K562 (cell line): ENCODE results near the gene PIKFYVE. TPM values are rescaled to one million over a fixed set of nuclear protein-coding genes. Genes with fewer than 3 reads are reported as not detected.

Experiments used
- ATAC-seq: fragments of 200-7000 bp; cut with Tn5 transposase; 3 replicates; pipeline ENCODE4 v1.9.1; 2020; ENCODE audit warnings: moderate library complexity
- BruUV-seq: library from RNA; stranded (reverse); fragments of 400-500 nt; replicated peaks from 2 replicates; lab custom pipeline; 2021; lab: Mats Ljungman, UMichigan
- CTCF ChIA-PET: fragments of 300-600 bp; formaldehyde crosslinking; extraction: SDS; loops from one replicate; lab custom pipeline; 2021; ENCODE audit warnings: low intra/inter-chr PET ratio; lab: Yijun Ruan, JAX
- POLR2A ChIA-PET: fragments of 300-600, 350-650 bp; sonication (Branson Sonifier 250); formaldehyde crosslinking; extraction: SDS; loops from one replicate; lab custom pipeline; 2021; ENCODE audit warnings: antibody characterized with exemption, inconsistent platforms; lab: Yijun Ruan, JAX
- DNase-seq, 4 experiments: peaks; one replicate each; pipeline versions ENCODE4 v3.0.0 to v3.0.0-alpha.2; 2011 to 2018; ENCODE audit warnings: low spot score in 3 of 4, mixed read lengths in 3 of 4; ENCODE audit errors: extremely low read depth in 1 of 4
- FAIRE-seq: peaks from 2 replicates; lab custom pipeline; 2011; peaks lifted over from hg19 to GRCh38; lab: Jason Lieb, UNC
- H2AFZ ChIP-seq: 2 replicates; pipeline ENCODE4 v1.6.0; 2011; ENCODE audit warnings: low read depth, low read length, control low read depth, inconsistent platforms
- H3K27ac ChIP-seq: fragments of 200-600 bp; 3 replicates; pipeline ENCODE4 v1.8.0; 2011; ENCODE audit warnings: low read depth, mild to moderate bottlenecking, control low read depth, inconsistent platforms, low read length, moderate library complexity, mixed read lengths; ENCODE audit errors: extremely low read depth
- H3K27me3 ChIP-seq, 2 experiments: fragments of 300-600 bp in 1 of 2; 2 replicates in 1 of 2; 3 replicates in 1 of 2; pipeline versions ENCODE4 v1.6.0 to v1.8.0; 2011; ENCODE audit warnings: inconsistent platforms in 2 of 2, low read length in 2 of 2, mild to moderate bottlenecking in 1 of 2, mixed read lengths in 1 of 2, moderate library complexity in 1 of 2; ENCODE audit not compliant: control insufficient read depth in 2 of 2, insufficient read depth in 2 of 2
- H3K36me3 ChIP-seq: fragments of 300-600 bp; 3 replicates; pipeline ENCODE4 v1.8.0; 2011; ENCODE audit warnings: mild to moderate bottlenecking, low read length, inconsistent platforms; ENCODE audit not compliant: control insufficient read depth, insufficient read depth
- H3K4me1 ChIP-seq, 2 experiments: fragments of 200-600 bp in 1 of 2; replicated peaks in 1 of 2; 2 replicates in 1 of 2; 3 replicates in 1 of 2; pipeline versions ENCODE4 v1.5.1 to v1.8.0; 2011; ENCODE audit warnings: inconsistent platforms in 2 of 2, low read length in 2 of 2, mild to moderate bottlenecking in 1 of 2, mixed read lengths in 1 of 2, moderate library complexity in 1 of 2; ENCODE audit not compliant: control insufficient read depth in 2 of 2, insufficient read depth in 2 of 2
- H3K4me2 ChIP-seq: 2 replicates; pipeline ENCODE4 v1.6.1; 2011; ENCODE audit warnings: low read length, control low read depth, inconsistent platforms, mixed read lengths; ENCODE audit not compliant: insufficient read depth
- H3K4me3 ChIP-seq: fragments of 200-600 bp; sonication (generic), shearing (Covaris generic); 2 replicates; pipeline ENCODE4 v1.5.1; 2016; ENCODE audit warnings: control low read depth, inconsistent platforms
- H3K79me2 ChIP-seq: fragments of 200-600 bp; 3 replicates; pipeline ENCODE4 v1.8.0; 2011; ENCODE audit warnings: low read length, inconsistent platforms; ENCODE audit not compliant: control insufficient read depth, insufficient read depth
- H3K9ac ChIP-seq, 2 experiments: 2 replicates each; pipeline versions ENCODE4 v1.6.0 to v1.6.1; 2011; ENCODE audit warnings: low read depth in 2 of 2, low read length in 2 of 2, control low read depth in 1 of 2, inconsistent platforms in 1 of 2, mild to moderate bottlenecking in 1 of 2, mixed read lengths in 1 of 2; ENCODE audit not compliant: insufficient read depth in 1 of 2
- H3K9me1 ChIP-seq: one replicate; pipeline ENCODE4 v1.6.0; 2011; ENCODE audit warnings: inconsistent platforms, mild to moderate bottlenecking, low read length, moderate library complexity; ENCODE audit not compliant: control insufficient read depth, insufficient read depth
- H3K9me3 ChIP-seq: replicated peaks from 2 replicates; pipeline ENCODE4 v1.5.1; 2011; ENCODE audit warnings: low read depth, low read length, inconsistent platforms; ENCODE audit not compliant: control insufficient read depth, insufficient read depth
- H4K20me1 ChIP-seq: replicated peaks from 2 replicates; pipeline ENCODE4 v1.6.1; 2011; ENCODE audit warnings: low read length, inconsistent platforms, mixed read lengths; ENCODE audit not compliant: control insufficient read depth, insufficient read depth
- ASH1L ChIP-seq: fragments of 450-650 bp; IDR thresholded peaks from 2 replicates; pipeline ENCODE4 v1.6.1; 2018; ENCODE audit warnings: borderline replicate concordance, mild to moderate bottlenecking, low read depth; ENCODE audit not compliant: partially characterized antibody
- CBX3 ChIP-seq, 2 experiments: IDR thresholded peaks; 1 replicate in 1 of 2; 2 replicates in 1 of 2; pipeline ENCODE4 v1.6.1; 2012; ENCODE audit warnings: inconsistent platforms in 2 of 2, low read length in 2 of 2, borderline replicate concordance in 1 of 2, control low read depth in 1 of 2
- CHD4 ChIP-seq: fragments of 200-600 bp; sonication (generic); IDR thresholded peaks from 3 replicates; pipeline ENCODE4 v1.6.1; 2012; ENCODE audit warnings: low read depth, mild to moderate bottlenecking, mixed read lengths, low read length, inconsistent platforms; ENCODE audit not compliant: insufficient read depth, insufficient replicate concordance, poor library complexity, severe bottlenecking
- E2F8 ChIP-seq: fragments of 450-650 bp; IDR thresholded peaks from 2 replicates; pipeline ENCODE4 v1.7.1; 2018; ENCODE audit warnings: mild to moderate bottlenecking, low read depth; ENCODE audit not compliant: partially characterized antibody
- HEY1 ChIP-seq: fragments of 250-450 bp; sonication (Bioruptor Pico); IDR thresholded peaks from 2 replicates; pipeline ENCODE4 v1.5.0; 2020; ENCODE audit warnings: mild to moderate bottlenecking, moderate library complexity, borderline replicate concordance
- MCM3 ChIP-seq: fragments of 450-650 bp; IDR thresholded peaks from 2 replicates; pipeline ENCODE4 v1.6.1; 2016
- NFXL1 ChIP-seq: fragments of 450-650 bp; formaldehyde crosslinking; IDR thresholded peaks from 2 replicates; pipeline ENCODE4 v1.4.0; 2021; ENCODE audit warnings: mild to moderate bottlenecking
- TEAD1 ChIP-seq, 2 experiments: fragments of 450-650 bp in 1 of 2; sonication (generic) in 1 of 2; formaldehyde crosslinking; IDR thresholded peaks; 2 replicates each; pipeline versions ENCODE4 v1.4.0 to v1.8.0; 2020 to 2022; ENCODE audit warnings: mild to moderate bottlenecking in 2 of 2, missing genetic modification reagents in 1 of 2
- WGBS: fragments of 100-300 bp; shearing (Covaris generic); methylation state at CpG from one replicate; pipeline ENCODE4 v1.1.6; 2016; ENCODE audit warnings: low coverage, mixed read lengths; ENCODE audit not compliant: insufficient coverage; ENCODE audit errors: missing lambda C conversion rate; 5-methylcytosine and 5-hydroxymethylcytosine counted together
- in situ Hi-C: fragments of 300-500 bp; cut with MboI; formaldehyde crosslinking; loops from 4 replicates; pipeline ENCODE4 v1.15.0; 2018; ENCODE audit warnings: inconsistent platforms, mixed read lengths
- intact Hi-C: fragments of 100-400 bp; cut with micrococcal nuclease; formaldehyde crosslinking; loops from 2 replicates; pipeline ENCODE4 v1.14.2; 2022
- polyA plus RNA-seq, 8 experiments: library from polyadenylated mRNA; depleted of rRNA in 4 of 8; stranded (reverse) in 5 of 8; unstranded in 3 of 8; fragments of >200 nt; fragmentation: Nextera tagmentation in 2 of 8; fragmentation: Illumina TruSeq in 1 of 8; extraction: Ambion mirVana in 2 of 8; extraction: Trizol in 1 of 8; gene quantifications; 2 replicates each; pipeline versions ENCODE4 v1.2.1 to v1.2.3, GENCODE V29; 2011 to 2014; ENCODE audit warnings: inconsistent platforms in 1 of 8, missing spikeins in 1 of 8
- total RNA-seq, 7 experiments: library from RNA; depleted of rRNA in 6 of 7; stranded (reverse); fragments of >200 nt in 6 of 7; fragmentation: Illumina TruSeq in 2 of 7; extraction: Trizol in 2 of 7; gene quantifications; 2 replicates each; pipeline versions ENCODE4 v1.2.1 to v1.2.3, GENCODE V29; 2011 to 2021; ENCODE audit warnings: low replicate concordance in 1 of 7
- TF ChIP-seq, protein P1 (sequence below): sonication (generic); formaldehyde crosslinking; IDR thresholded peaks from 2 replicates; pipeline ENCODE4 v1.8.0; 2022; ENCODE audit warnings: mild to moderate bottlenecking, missing genetic modification reagents
- TF ChIP-seq, protein P2 (sequence below): sonication (generic); formaldehyde crosslinking; IDR thresholded peaks from 2 replicates; pipeline ENCODE4 v1.8.1; 2023; ENCODE audit warnings: missing genetic modification reagents, mild to moderate bottlenecking, borderline replicate concordance

Gene PIKFYVE
- total and polyA plus RNA-seq, 9 of the 15 experiments (the other 6 are each of a cell fraction or from before 2014, with no cell fraction given), result 3.6 to 25.6 (median 16.7) TPM

DNA sequence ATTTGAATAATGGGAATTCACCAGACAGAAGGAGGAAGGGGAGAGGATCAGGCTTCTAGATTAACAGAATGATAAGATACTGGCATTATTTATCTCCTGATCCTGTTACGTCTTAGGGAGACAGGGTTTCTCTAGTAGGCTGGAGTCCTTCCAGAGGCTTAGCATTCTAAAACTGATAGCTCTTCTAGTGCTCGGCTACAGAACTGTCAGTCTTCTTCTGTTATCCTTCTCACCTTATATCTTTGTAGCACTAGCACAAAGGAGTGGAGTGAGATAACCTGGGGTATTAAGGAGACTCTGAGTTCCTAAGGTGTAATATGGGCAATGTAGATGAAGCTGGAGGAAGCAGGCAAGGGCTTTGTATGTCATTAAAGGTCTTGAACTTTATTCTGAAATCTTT, 52.1 kb downstream of the PIKFYVE start (continued):
- TF ChIP-seq HEY1 (CRISPR knock-in tag) (no peak), CHD4 (no peak), TEAD1 (CRISPR knock-in tag; IDR thresholded peaks at IDR 0.05) (no peak), CBX3 (IDR thresholded peaks at IDR 0.05; ENCODE audit: borderline replicate concordance in 1 of 2, low read length in 2 of 2) (no peak)

DNA sequence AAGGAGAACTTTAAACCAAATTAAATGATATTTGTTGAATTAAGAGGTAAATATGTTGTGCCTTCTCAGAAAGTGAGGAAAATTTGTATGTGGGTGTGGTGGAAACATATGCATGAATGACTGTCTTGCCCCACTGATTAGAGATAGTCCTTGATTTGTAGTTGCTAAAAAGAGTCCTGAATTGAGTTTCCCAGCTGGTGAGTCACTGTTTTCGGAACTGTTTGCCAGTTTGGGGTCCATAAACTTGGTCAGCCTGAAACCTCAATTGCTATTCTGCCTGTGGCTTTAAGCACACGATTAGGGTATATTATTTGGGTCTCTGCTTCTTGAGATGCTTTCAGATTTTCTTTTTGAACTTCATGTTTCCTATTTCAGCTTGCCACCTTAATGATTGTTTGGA, 53.3 kb downstream of the PIKFYVE start:
- Histone ChIP-seq H3K79me2 (no peaks in the 10 kb centered on the region), H3K27ac (no peak overlapping the region), H3K4me3 (no peak overlapping the region), H2AFZ (no peak overlapping the region), H3K9me1 (no peaks in the 10 kb centered on the region), H3K36me3 (peaks cover 53% of the 10 kb centered on the region), H3K9ac (no peak overlapping the region), H3K9me3 (no peaks in the 10 kb centered on the region), H3K4me2 (no peak overlapping the region), H4K20me1 (no peaks in the 10 kb centered on the region), H3K4me1 (no peaks in the 10 kb centered on the region), H3K27me3 (no peaks in the 10 kb centered on the region)
- FAIRE-seq, result no peak
- POLR2A ChIA-PET, result no interaction called here
- in situ Hi-C loops (no loop called here), intact Hi-C loops (no loop called here)
- ATAC-seq, result no peak
- CTCF ChIA-PET, result no interaction called here
- 55% methylated on average over 2 of the region's 2 CpGs for WGBS
- DNase-seq, result no peak
- no peak for TF ChIP-seq NFXL1 (CRISPR knock-in tag)
- no peak for TF ChIP-seq E2F8
- TF ChIP-seq, protein P1, sequence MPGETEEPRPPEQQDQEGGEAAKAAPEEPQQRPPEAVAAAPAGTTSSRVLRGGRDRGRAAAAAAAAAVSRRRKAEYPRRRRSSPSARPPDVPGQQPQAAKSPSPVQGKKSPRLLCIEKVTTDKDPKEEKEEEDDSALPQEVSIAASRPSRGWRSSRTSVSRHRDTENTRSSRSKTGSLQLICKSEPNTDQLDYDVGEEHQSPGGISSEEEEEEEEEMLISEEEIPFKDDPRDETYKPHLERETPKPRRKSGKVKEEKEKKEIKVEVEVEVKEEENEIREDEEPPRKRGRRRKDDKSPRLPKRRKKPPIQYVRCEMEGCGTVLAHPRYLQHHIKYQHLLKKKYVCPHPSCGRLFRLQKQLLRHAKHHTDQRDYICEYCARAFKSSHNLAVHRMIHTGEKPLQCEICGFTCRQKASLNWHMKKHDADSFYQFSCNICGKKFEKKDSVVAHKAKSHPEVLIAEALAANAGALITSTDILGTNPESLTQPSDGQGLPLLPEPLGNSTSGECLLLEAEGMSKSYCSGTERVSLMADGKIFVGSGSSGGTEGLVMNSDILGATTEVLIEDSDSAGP (CRISPR knock-in tag), result no peak
- no peak for TF ChIP-seq ASH1L
- no peak for TF ChIP-seq MCM3
- TF ChIP-seq, protein P2, sequence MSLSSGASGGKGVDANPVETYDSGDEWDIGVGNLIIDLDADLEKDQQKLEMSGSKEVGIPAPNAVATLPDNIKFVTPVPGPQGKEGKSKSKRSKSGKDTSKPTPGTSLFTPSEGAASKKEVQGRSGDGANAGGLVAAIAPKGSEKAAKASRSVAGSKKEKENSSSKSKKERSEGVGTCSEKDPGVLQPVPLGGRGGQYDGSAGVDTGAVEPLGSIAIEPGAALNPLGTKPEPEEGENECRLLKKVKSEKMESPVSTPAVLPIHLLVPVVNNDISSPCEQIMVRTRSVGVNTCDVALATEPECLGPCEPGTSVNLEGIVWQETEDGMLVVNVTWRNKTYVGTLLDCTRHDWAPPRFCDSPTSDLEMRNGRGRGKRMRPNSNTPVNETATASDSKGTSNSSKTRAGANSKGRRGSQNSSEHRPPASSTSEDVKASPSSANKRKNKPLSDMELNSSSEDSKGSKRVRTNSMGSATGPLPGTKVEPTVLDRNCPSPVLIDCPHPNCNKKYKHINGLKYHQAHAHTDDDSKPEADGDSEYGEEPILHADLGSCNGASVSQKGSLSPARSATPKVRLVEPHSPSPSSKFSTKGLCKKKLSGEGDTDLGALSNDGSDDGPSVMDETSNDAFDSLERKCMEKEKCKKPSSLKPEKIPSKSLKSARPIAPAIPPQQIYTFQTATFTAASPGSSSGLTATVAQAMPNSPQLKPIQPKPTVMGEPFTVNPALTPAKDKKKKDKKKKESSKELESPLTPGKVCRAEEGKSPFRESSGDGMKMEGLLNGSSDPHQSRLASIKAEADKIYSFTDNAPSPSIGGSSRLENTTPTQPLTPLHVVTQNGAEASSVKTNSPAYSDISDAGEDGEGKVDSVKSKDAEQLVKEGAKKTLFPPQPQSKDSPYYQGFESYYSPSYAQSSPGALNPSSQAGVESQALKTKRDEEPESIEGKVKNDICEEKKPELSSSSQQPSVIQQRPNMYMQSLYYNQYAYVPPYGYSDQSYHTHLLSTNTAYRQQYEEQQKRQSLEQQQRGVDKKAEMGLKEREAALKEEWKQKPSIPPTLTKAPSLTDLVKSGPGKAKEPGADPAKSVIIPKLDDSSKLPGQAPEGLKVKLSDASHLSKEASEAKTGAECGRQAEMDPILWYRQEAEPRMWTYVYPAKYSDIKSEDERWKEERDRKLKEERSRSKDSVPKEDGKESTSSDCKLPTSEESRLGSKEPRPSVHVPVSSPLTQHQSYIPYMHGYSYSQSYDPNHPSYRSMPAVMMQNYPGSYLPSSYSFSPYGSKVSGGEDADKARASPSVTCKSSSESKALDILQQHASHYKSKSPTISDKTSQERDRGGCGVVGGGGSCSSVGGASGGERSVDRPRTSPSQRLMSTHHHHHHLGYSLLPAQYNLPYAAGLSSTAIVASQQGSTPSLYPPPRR (CRISPR knock-in tag), result no peak
- BruUV-seq, result no TSS peak
